ENCODE measurements around the gene MACO1.

GRCh38 chr1:25515033-25515432 is 84.3 kb downstream of the MACO1 start:
- TF ChIP-seq CTCF (IDR thresholded peaks at IDR 0.05; ENCODE audit: insufficient read depth, low read length, poor library complexity, severe bottlenecking) = no peak
- TF ChIP-seq EZH2phosphoT487 (conservative IDR thresholded peaks at IDR 0.05; ENCODE audit: low read length) = no peak

Data from SU-DHL-6 (cell line).